ENCODE data around the gene NOL3. TPM values are rescaled to one million over a fixed set of nuclear protein-coding genes. Genes with fewer than 3 reads are reported as not detected.

The NOL3 gene
- total and polyA plus RNA-seq, 2 of the 13 experiments (the other 11 are each of a cell fraction or from before 2014, with no cell fraction given), result 5.7 to 20.5 TPM

GRCh38 chr16:67177743-67178699 lies 7.7 kb downstream of the NOL3 start (continued):
- no peak for TF ChIP-seq SMAD3 (CRISPR knock-in tag; IDR thresholded peaks at IDR 0.05)
- TF ChIP-seq KMT2A (CRISPR knock-in tag; IDR thresholded peaks at IDR 0.05), result no peak
- TF ChIP-seq ZNF256 (CRISPR knock-in tag; conservative IDR thresholded peaks at IDR 0.05), result no peak
- peak; percentile 53; the same call in 1 of the 2 replicates for TF ChIP-seq TARDBP (CRISPR knock-in tag; IDR thresholded peaks at IDR 0.05)
- TF ChIP-seq ARNT2 (CRISPR knock-in tag; IDR thresholded peaks at IDR 0.05; ENCODE audit: low read depth), result peak; percentile 89
- no peak for TF ChIP-seq ZNF549 (CRISPR knock-in tag; IDR thresholded peaks at IDR 0.05)
- TF ChIP-seq ZNF609 (CRISPR knock-in tag; IDR thresholded peaks at IDR 0.05; ENCODE audit: borderline replicate concordance), result peak; percentile 60; the same call in 1 of the 2 replicates
- no peak for TF ChIP-seq ZNF264 (CRISPR knock-in tag; IDR thresholded peaks at IDR 0.05)
- TF ChIP-seq ZNF331 (CRISPR knock-in tag; IDR thresholded peaks at IDR 0.05), result peak; percentile 27; the same call in 1 of the 2 replicates
- no peak for TF ChIP-seq ZNF781 (CRISPR knock-in tag; IDR thresholded peaks at IDR 0.05; ENCODE audit: borderline replicate concordance, not compliant biosample characterization)
- no peak for TF ChIP-seq ZBTB37 (CRISPR knock-in tag; IDR thresholded peaks at IDR 0.05)
- no peak for TF ChIP-seq ZNF737 (CRISPR knock-in tag; IDR thresholded peaks at IDR 0.05; ENCODE audit: borderline replicate concordance)
- no peak for TF ChIP-seq AFF4 (CRISPR knock-in tag; IDR thresholded peaks at IDR 0.05)
- TF ChIP-seq BCLAF1 (IDR thresholded peaks at IDR 0.05), result no peak
- TF ChIP-seq RBAK (CRISPR knock-in tag; IDR thresholded peaks at IDR 0.05), result no peak
